A549 (cell line): ENCODE results near the gene ADM2.

Source experiments
- CEBPB ChIP-seq, 2 experiments: fragments of >200 bp in 1 of 2; sonication (Bioruptor Twin) in 1 of 2; formaldehyde crosslinking in 1 of 2; IDR thresholded peaks; 2 replicates each; pipeline ENCODE4 v1.6.1; 2012 to 2016
- EP300 ChIP-seq, 2 experiments: fragments of >200 bp; sonication (Bioruptor Twin); formaldehyde crosslinking; IDR thresholded peaks; 2 replicates in 1 of 2; 3 replicates in 1 of 2; pipeline ENCODE4 v1.6.1; 2016 to 2017
- ESRRA ChIP-seq: fragments of 150-350 bp; IDR thresholded peaks from 2 replicates; pipeline ENCODE4 v1.6.1; 2014; ENCODE audit warnings: mild to moderate bottlenecking, low read length, borderline replicate concordance
- HDAC2 ChIP-seq: fragments of 200-600 bp; sonication (generic); IDR thresholded peaks from 2 replicates; pipeline ENCODE4 v1.6.1; 2016
- HOXA7 ChIP-seq: fragments of 250-450 bp; sonication (Bioruptor Pico); IDR thresholded peaks from 2 replicates; pipeline ENCODE4 v1.5.0; 2020; ENCODE audit warnings: mild to moderate bottlenecking, moderate library complexity
- JUNB ChIP-seq: fragments of >200 bp; sonication (Bioruptor Twin); formaldehyde crosslinking; IDR thresholded peaks from 2 replicates; pipeline ENCODE4 v1.6.1; 2016
- KDM1A ChIP-seq: fragments of 200-600 bp; sonication (generic); IDR thresholded peaks from 2 replicates; pipeline ENCODE4 v1.6.1; 2016; ENCODE audit warnings: low read depth, mild to moderate bottlenecking
- MAFK ChIP-seq: fragments of 450-650 bp; IDR thresholded peaks from 2 replicates; pipeline ENCODE4 v1.6.1; 2014; ENCODE audit not compliant: partially characterized antibody
- MYC ChIP-seq: IDR thresholded peaks from 2 replicates; pipeline ENCODE4 v1.6.1; 2012; ENCODE audit warnings: mild to moderate bottlenecking, inconsistent platforms, low read length, improper control_type of control experiment, borderline replicate concordance
- POLR2A ChIP-seq: IDR thresholded peaks from 2 replicates; pipeline ENCODE4 v1.6.1; 2012; ENCODE audit warnings: mild to moderate bottlenecking, low read length
- RAD21 ChIP-seq, 2 experiments: fragments of >200 bp in 1 of 2; sonication (Bioruptor Twin) in 1 of 2; formaldehyde crosslinking in 1 of 2; IDR thresholded peaks in 1 of 2; conservative IDR thresholded peaks in 1 of 2; 2 replicates in 1 of 2; 3 replicates in 1 of 2; pipeline ENCODE4 v1.6.1; 2012 to 2018; ENCODE audit warnings: inconsistent platforms in 1 of 2
- TFCP2L1 ChIP-seq: fragments of 250-450 bp; sonication (Bioruptor Pico); IDR thresholded peaks from 2 replicates; pipeline ENCODE4 v1.5.0; 2021; ENCODE audit warnings: mild to moderate bottlenecking
- TF ChIP-seq, protein P1 (sequence below): fragments of >200 bp; sonication (Bioruptor Twin); formaldehyde crosslinking; IDR thresholded peaks from 3 replicates; pipeline ENCODE4 v1.5.1; 2016

DNA sequence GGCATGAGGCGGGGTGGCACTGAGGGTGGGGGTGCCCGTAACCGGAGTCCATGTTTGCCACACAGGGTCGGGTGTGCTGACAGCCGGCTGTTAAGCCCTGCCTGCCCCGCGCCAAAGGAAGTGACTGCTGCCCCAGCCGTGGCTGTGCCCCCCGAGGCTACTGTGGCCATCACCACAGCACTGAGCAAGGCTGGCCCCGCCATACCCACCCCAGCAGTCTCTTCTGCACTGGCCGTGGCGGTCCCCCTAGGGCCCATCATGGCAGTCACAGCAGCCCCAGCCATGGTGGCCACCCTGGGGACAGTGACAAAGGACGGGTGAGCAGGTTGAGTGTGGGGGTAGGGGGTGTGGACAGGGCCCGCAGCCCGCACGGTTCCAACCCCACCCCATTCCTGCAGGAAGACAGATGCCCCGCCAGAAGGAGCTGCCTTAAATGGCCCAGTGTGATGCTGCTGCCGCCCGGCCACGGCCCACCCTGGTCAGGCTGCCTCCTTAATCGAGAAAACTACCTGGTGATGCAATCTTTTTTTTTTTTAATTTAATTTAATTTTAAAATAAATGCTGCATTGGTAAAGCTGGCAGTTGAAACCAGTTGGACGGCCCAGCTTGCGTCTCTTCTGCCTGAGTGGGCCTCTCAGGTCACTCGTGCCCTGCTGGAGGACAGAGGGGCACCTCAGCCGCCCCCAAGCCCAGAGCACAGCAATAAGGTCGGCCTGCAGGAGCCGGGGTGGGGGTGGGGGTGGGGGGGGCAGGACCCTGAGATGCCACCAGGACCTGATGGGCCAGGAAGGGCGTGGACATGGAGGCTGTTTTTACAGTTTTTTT is 37.3 kb upstream of the ADM2 start:
- TF ChIP-seq KDM1A (no peak), EP300 (IDR thresholded peaks at IDR 0.05) (no peak), MYC (no peak), JUNB (no peak), HOXA7 (CRISPR knock-in tag) (no peak), MAFK (no peak), RAD21 (conservative IDR thresholded peaks at IDR 0.05 in 1 of 2, IDR thresholded peaks at IDR 0.05 in 1 of 2) (no peak), TFCP2L1 (no peak), HDAC2 (no peak), CEBPB (IDR thresholded peaks at IDR 0.05) (no peak), POLR2A (no peak), ESRRA (no peak)
- TF ChIP-seq, protein P1, sequence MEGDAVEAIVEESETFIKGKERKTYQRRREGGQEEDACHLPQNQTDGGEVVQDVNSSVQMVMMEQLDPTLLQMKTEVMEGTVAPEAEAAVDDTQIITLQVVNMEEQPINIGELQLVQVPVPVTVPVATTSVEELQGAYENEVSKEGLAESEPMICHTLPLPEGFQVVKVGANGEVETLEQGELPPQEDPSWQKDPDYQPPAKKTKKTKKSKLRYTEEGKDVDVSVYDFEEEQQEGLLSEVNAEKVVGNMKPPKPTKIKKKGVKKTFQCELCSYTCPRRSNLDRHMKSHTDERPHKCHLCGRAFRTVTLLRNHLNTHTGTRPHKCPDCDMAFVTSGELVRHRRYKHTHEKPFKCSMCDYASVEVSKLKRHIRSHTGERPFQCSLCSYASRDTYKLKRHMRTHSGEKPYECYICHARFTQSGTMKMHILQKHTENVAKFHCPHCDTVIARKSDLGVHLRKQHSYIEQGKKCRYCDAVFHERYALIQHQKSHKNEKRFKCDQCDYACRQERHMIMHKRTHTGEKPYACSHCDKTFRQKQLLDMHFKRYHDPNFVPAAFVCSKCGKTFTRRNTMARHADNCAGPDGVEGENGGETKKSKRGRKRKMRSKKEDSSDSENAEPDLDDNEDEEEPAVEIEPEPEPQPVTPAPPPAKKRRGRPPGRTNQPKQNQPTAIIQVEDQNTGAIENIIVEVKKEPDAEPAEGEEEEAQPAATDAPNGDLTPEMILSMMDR: no peak
